Measurements from ENCODE around the gene IL1R2.

DNA sequence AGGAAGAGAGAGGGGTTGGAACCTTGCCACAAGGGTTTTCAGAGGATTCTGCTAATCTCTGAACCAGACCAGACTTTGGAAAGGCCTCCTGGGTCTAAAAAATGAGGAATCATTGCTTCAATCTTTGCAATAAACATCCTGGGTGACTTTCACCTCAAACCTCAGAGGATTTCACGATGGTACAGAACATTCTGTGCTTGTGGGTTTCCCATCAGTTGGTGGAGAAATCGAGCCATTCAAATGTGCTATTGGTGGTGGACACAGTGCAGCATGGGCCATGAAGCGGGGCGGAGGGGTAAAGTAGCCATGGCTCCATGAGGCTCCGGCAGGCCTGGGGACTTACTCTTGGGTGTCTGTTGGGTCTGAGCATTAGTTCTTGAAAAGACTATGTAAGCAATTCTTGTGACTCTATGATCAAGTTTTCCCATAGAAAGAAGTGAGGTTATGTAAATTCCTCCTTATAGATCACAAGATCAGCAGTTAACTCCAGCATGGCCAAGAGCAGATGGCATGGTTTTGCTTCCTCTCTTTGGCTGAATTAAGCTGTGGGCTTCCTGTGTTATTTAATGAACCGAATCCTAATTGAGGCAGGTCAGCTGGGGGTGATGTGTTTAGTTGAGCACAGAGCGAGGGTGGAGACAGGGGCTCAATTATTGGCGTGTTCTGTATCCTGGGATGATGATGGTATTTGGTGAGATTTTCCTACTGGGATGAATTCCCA lies 1.9 kb upstream of the IL1R2 start:
- no peak for TF ChIP-seq POLR2AphosphoS5 (IDR thresholded peaks at IDR 0.05)
- TF ChIP-seq, protein P1, sequence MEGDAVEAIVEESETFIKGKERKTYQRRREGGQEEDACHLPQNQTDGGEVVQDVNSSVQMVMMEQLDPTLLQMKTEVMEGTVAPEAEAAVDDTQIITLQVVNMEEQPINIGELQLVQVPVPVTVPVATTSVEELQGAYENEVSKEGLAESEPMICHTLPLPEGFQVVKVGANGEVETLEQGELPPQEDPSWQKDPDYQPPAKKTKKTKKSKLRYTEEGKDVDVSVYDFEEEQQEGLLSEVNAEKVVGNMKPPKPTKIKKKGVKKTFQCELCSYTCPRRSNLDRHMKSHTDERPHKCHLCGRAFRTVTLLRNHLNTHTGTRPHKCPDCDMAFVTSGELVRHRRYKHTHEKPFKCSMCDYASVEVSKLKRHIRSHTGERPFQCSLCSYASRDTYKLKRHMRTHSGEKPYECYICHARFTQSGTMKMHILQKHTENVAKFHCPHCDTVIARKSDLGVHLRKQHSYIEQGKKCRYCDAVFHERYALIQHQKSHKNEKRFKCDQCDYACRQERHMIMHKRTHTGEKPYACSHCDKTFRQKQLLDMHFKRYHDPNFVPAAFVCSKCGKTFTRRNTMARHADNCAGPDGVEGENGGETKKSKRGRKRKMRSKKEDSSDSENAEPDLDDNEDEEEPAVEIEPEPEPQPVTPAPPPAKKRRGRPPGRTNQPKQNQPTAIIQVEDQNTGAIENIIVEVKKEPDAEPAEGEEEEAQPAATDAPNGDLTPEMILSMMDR (IDR thresholded peaks at IDR 0.05), result no peak
- no peak for TF ChIP-seq POLR2A (IDR thresholded peaks at IDR 0.05)
